Measurements from ENCODE around the gene NECTIN2. TPM values are rescaled to one million over a fixed set of nuclear protein-coding genes. Genes with fewer than 3 reads are reported as not detected.

The NECTIN2 gene
- total RNA-seq, 1 experiment from 2014 or later = 176 TPM

GRCh38 chr19:44875666-44876451 lies 29.8 kb downstream of the NECTIN2 start:
- no peak overlapping the region for H3K9ac ChIP-seq (ENCODE audit: extremely low read depth, insufficient read length, low read length)
- no peaks in the 10 kb centered on the region for H3K4me1 ChIP-seq (ENCODE audit: insufficient read depth, low read length)
- Mint-ChIP-seq H3K36me3 (ENCODE audit: insufficient read depth in 1 of 3, low read depth in 3 of 3) (peaks cover 45 to 77% (median 77%) of the 10 kb centered on the region in 3 experiments; a peak in 6 of 7 replicates), H3K4me3 (no peak overlapping the region), H3K9me3 (no peaks in the 10 kb centered on the region), H3K27me3 (ENCODE audit: low read depth) (no peaks in the 10 kb centered on the region), H3K27ac (peak overlapping the region in 2 of 3 experiments; percentile 87 to 94; a peak in 4 of 7 replicates), H3K4me1 (peaks cover 6 to 40% of the 10 kb centered on the region in 2 experiments)
- H3K23ac ChIP-seq (ENCODE audit: insufficient read length, low read depth, low read length) = no peak overlapping the region
- no peak overlapping the region for H3K4ac ChIP-seq (ENCODE audit: low read depth, low read length)
- H3K27me3 ChIP-seq (ENCODE audit: insufficient read depth, low read length) = no peaks in the 10 kb centered on the region
- no peaks in the 10 kb centered on the region for H3K23me2 ChIP-seq (ENCODE audit: insufficient read length, low read depth, low read length, poor library complexity, severe bottlenecking)
- H2BK5ac ChIP-seq (ENCODE audit: insufficient read length, low read length) = no peak overlapping the region
- H3K18ac ChIP-seq (ENCODE audit: insufficient read length, low read depth, low read length) = no peak overlapping the region
- no peak overlapping the region for H3K4me2 ChIP-seq (ENCODE audit: insufficient read depth, insufficient read length, low read length)
- no peak overlapping the region for H2BK15ac ChIP-seq (ENCODE audit: low read depth, low read length)
- DNase-seq = no peak
- no peaks in the 10 kb centered on the region for H4K20me1 ChIP-seq (ENCODE audit: control insufficient read depth, insufficient read depth, insufficient read length)
- no peaks in the 10 kb centered on the region for H3K79me1 ChIP-seq (ENCODE audit: insufficient read depth, low read depth, low read length, poor library complexity, severe bottlenecking)
- no peak overlapping the region for H2BK120ac ChIP-seq (ENCODE audit: low read depth, low read length, poor library complexity, severe bottlenecking)
- no peak overlapping the region for H4K5ac ChIP-seq (ENCODE audit: insufficient read length, low read depth, low read length)
- H3K56ac ChIP-seq (ENCODE audit: insufficient read length, low read depth, low read length) = no peak overlapping the region
- H2BK20ac ChIP-seq (ENCODE audit: low read depth, low read length, poor library complexity, severe bottlenecking) = no peak overlapping the region
- H2AFZ ChIP-seq (ENCODE audit: low read length) = no peak overlapping the region
- no peak overlapping the region for H3K27ac ChIP-seq (ENCODE audit: insufficient read length, low read depth, low read length)
- H3K79me2 ChIP-seq (ENCODE audit: insufficient read depth, low read length) = no peaks in the 10 kb centered on the region
- no peak for TF ChIP-seq CTCF (conservative IDR thresholded peaks at IDR 0.05)
- H2BK12ac ChIP-seq (ENCODE audit: insufficient read length, low read depth, low read length) = no peak overlapping the region
- H4K8ac ChIP-seq (replicated peaks; ENCODE audit: insufficient read length, low read depth, low read length) = no peak overlapping the region
- H3K9me3 ChIP-seq (ENCODE audit: control insufficient read depth, low read depth, low read length) = no peaks in the 10 kb centered on the region
- no CpG with 5 or more reads among the region's 22 CpGs for WGBS (ENCODE audit: extremely low coverage, insufficient read length, low lambda C conversion rate)
- H2AK5ac ChIP-seq (ENCODE audit: insufficient read length, low read length) = no peak overlapping the region
- no peak overlapping the region for H3T11ph ChIP-seq (ENCODE audit: low read length)
- H3K14ac ChIP-seq (ENCODE audit: insufficient read depth, low read length) = no peak overlapping the region
- H4K91ac ChIP-seq (ENCODE audit: insufficient read length, low read depth, low read length) = no peak overlapping the region

Measured in H9 (cell line).